ENCODE measurements around the gene HDAC9. TPM values are rescaled to one million over a fixed set of nuclear protein-coding genes. Genes with fewer than 3 reads are reported as not detected.

Gene HDAC9
- total RNA-seq, 4 donors from 2014 or later, result 54.8 to 96.2 (median 87.2) TPM

DNA sequence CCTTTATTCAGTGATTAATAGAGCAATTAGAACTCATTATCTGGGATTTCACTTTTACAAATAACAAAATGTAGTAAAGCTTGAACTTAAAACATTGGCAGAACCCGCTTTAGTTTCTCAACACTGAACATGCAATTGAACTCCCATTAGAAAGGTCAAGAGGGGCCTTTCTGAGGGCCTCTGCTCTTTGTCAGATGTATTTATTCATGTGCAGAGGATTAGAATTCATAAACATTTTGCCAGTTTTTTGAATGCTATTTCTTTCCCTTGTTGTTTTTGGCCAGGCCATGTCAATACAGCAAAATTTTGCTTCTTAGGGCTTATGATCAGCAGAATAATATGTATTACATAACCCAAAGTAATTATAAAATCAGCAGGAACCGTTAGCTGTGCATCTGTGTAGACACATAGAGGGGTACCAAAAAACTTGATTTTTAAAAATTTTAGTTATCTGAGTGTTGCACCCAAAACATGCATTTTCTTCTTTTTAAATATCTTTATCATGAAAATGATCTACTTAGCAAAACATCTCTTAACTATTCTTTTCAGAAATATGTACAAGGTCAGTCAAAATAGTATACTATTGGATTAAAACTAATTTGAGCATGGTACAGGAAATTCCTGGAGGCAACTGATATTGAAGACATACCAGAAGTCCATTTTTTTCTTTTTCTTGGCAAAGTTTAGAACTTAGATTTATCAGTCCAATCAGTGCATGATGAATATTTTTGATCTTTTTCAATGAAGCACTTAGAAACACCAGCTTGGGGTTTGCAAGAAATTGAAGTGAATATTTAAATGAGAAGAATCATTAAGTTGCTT, 444.4 kb downstream of the HDAC9 start:
- Histone ChIP-seq H3K4me3 (no peak overlapping the region), H3K27ac (no peak overlapping the region), H3K27me3 (no peaks in the 10 kb centered on the region), H3K9me3 (no peaks in the 10 kb centered on the region), H3K4me1 (no peaks in the 10 kb centered on the region), H3K36me3 (no peaks in the 10 kb centered on the region)
- intact Hi-C loops (cut with DNase I; ENCODE audit: low total_unique reads), result no loop called here
- no peak for DNase-seq
- no peak for TF ChIP-seq POLR2A (IDR thresholded peaks at IDR 0.05)
- TF ChIP-seq, protein P1, sequence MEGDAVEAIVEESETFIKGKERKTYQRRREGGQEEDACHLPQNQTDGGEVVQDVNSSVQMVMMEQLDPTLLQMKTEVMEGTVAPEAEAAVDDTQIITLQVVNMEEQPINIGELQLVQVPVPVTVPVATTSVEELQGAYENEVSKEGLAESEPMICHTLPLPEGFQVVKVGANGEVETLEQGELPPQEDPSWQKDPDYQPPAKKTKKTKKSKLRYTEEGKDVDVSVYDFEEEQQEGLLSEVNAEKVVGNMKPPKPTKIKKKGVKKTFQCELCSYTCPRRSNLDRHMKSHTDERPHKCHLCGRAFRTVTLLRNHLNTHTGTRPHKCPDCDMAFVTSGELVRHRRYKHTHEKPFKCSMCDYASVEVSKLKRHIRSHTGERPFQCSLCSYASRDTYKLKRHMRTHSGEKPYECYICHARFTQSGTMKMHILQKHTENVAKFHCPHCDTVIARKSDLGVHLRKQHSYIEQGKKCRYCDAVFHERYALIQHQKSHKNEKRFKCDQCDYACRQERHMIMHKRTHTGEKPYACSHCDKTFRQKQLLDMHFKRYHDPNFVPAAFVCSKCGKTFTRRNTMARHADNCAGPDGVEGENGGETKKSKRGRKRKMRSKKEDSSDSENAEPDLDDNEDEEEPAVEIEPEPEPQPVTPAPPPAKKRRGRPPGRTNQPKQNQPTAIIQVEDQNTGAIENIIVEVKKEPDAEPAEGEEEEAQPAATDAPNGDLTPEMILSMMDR (IDR thresholded peaks at IDR 0.05), result no peak

DNA sequence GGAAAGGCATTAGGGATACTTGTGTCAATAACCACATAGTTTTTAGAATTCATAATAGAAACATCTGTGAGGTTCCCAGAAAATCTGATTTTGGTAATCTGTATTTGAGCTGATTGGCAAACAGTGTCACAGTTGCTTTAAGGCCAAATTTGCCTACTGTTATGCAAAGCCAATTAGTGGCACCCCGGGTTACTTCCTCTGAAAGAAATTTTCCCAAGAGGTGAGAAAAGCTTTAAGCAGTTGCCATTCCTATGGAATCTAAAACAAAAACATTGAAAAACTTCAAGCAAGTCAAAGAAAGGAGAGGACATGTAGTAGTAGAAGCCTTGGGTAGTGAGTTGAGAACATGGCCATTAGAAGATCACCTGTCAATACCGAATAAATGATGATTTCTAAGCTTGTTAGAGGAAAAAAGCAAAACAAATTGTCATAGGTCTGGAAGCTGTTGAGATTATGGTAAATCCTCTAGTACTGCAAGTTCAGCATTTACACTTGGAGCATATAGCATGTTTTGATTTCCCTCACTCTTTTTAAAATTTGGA, 445.1 kb downstream of the HDAC9 start:
- no peaks in the 10 kb centered on the region for H3K36me3 ChIP-seq
- no peak overlapping the region for H3K4me3 ChIP-seq
- no peaks in the 10 kb centered on the region for H3K27me3 ChIP-seq
- DNase-seq, result no peak
- no peak overlapping the region for H3K27ac ChIP-seq
- no peak for TF ChIP-seq POLR2A (IDR thresholded peaks at IDR 0.05)
- TF ChIP-seq, protein P1 (IDR thresholded peaks at IDR 0.05), result no peak
- intact Hi-C loops (cut with DNase I; ENCODE audit: low total_unique reads), result no loop called here
- no peaks in the 10 kb centered on the region for H3K4me1 ChIP-seq
- H3K9me3 ChIP-seq, result no peaks in the 10 kb centered on the region

DNA sequence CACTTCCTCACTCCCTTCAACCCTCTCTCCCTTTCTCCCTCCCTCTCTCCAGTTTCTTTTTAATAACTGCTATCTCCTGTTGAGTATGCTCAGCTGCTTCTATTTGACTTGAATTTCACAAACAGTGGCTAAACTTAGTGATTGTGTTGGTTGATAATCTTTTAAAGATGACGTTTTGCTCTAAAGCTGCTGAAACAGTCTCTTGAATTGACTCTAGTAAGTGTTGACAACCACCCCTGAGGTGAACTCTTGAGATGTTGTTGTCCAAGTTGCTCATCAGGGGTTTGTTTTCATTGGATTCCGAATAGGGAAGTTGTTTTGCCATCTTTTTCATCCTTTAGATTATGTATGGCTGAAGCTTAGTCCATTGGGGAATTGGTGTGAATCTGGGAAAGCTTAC, 445.7 kb downstream of the HDAC9 start:
- intact Hi-C loops (cut with DNase I; ENCODE audit: low total_unique reads), result no loop called here
- H3K9me3 ChIP-seq, result no peaks in the 10 kb centered on the region
- no peak overlapping the region for H3K27ac ChIP-seq
- TF ChIP-seq, protein P1 (IDR thresholded peaks at IDR 0.05), result no peak
- no peak for TF ChIP-seq POLR2A (IDR thresholded peaks at IDR 0.05)
- no peak overlapping the region for H3K4me3 ChIP-seq
- DNase-seq, result no peak
- no peaks in the 10 kb centered on the region for H3K4me1 ChIP-seq
- H3K27me3 ChIP-seq, result no peaks in the 10 kb centered on the region
- H3K36me3 ChIP-seq, result no peaks in the 10 kb centered on the region

DNA sequence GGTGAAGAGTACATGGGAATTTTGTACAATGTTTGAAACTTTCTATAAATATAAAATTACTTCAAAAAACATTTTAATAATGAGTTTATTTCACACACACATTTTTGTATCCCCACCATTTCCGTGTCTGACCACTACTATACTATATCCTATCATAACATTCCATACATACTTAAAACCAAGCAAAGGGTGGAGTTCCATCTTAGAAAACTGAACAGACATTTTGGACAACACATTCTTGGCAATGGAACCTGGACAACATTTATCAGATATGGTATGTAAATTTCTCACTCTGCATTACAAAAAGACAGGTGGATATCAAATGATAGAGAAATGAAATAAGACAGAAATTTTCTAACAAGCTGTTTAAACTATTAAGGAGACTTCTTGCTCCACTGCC, 453.0 kb downstream of the HDAC9 start:
- no peaks in the 10 kb centered on the region for H3K4me1 ChIP-seq
- H3K27ac ChIP-seq, result no peak overlapping the region
- intact Hi-C loops (cut with DNase I; ENCODE audit: low total_unique reads), result no loop called here
- TF ChIP-seq POLR2A (IDR thresholded peaks at IDR 0.05), result no peak
- TF ChIP-seq, protein P1 (IDR thresholded peaks at IDR 0.05), result no peak
- H3K9me3 ChIP-seq, result no peaks in the 10 kb centered on the region
- DNase-seq, result no peak
- H3K27me3 ChIP-seq, result no peaks in the 10 kb centered on the region
- H3K4me3 ChIP-seq, result no peak overlapping the region
- no peaks in the 10 kb centered on the region for H3K36me3 ChIP-seq

DNA sequence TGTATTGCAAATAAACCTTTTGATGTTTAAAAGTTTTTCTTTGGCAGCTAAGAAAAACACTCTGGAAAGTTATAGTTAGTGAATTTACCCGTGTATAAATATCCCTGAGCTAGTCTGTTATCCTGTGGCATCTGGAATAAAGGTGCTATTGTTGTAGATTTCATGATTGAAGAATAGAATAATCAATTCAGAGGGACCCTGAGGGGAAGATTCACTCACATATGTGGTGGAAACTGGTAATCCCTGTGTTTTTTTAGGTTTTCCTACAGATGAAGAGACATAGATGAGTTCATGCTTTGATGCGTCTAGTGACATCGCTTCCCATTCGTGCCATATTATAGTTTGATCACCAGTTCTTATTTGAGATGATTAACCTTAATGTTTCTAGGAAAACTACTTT, 457.3 kb downstream of the HDAC9 start:
- H3K9me3 ChIP-seq, result no peaks in the 10 kb centered on the region
- H3K4me1 ChIP-seq, result no peaks in the 10 kb centered on the region
- TF ChIP-seq, protein P1 (IDR thresholded peaks at IDR 0.05), result no peak
- TF ChIP-seq POLR2A (IDR thresholded peaks at IDR 0.05), result no peak
- no peak for DNase-seq
- no peak overlapping the region for H3K4me3 ChIP-seq
- no peaks in the 10 kb centered on the region for H3K36me3 ChIP-seq
- intact Hi-C loops (cut with DNase I; ENCODE audit: low total_unique reads), result no loop called here
- no peaks in the 10 kb centered on the region for H3K27me3 ChIP-seq
- no peak overlapping the region for H3K27ac ChIP-seq
